ENCODE results near the gene HOXC13. TPM values are rescaled to one million over a fixed set of nuclear protein-coding genes. Genes with fewer than 3 reads are reported as not detected.

Gene HOXC13
- total RNA-seq, 1 experiment from 2014 or later, result not detected

GRCh38 chr12:53985994-53986685 is 47.5 kb downstream of the HOXC13 start:
- Mint-ChIP-seq H3K4me1 (ENCODE audit: low read depth, unreplicated experiment) (peaks cover 22% of the 10 kb centered on the region), H3K27ac (ENCODE audit: unreplicated experiment) (no peak overlapping the region), H3K4me3 (ENCODE audit: low read depth, unreplicated experiment) (peak overlapping the region; percentile 59), H3K9me3 (ENCODE audit: low read depth, unreplicated experiment) (no peaks in the 10 kb centered on the region), H3K27me3 (ENCODE audit: unreplicated experiment) (peaks cover 100% of the 10 kb centered on the region), H3K36me3 (ENCODE audit: insufficient read depth, unreplicated experiment) (peaks cover 28% of the 10 kb centered on the region)
- CTCF ChIA-PET, result interaction anchor here (0.6 to 2.1 kb wide), 4 partner anchors 8 to 222 kb away, joined by 3 to 7 read pairs (median 4); no protein-coding TSS in a partner anchor
- BruUV-seq (replicated peaks), result no TSS peak
- no peak for TF ChIP-seq CTCF (IDR thresholded peaks at IDR 0.05; ENCODE audit: unreplicated experiment)
- DNase-seq, result peak; percentile 51
- intact Hi-C loops (cut with micrococcal nuclease; ENCODE audit: unreplicated experiment), result no loop called here

GRCh38 chr12:53986686-53987483 is 48.3 kb downstream of the HOXC13 start:
- Mint-ChIP-seq H3K9me3 (ENCODE audit: low read depth, unreplicated experiment) (no peaks in the 10 kb centered on the region), H3K27ac (ENCODE audit: unreplicated experiment) (no peak overlapping the region), H3K27me3 (ENCODE audit: unreplicated experiment) (peaks cover 100% of the 10 kb centered on the region), H3K4me3 (ENCODE audit: low read depth, unreplicated experiment) (peak overlapping the region; percentile 59), H3K4me1 (ENCODE audit: low read depth, unreplicated experiment) (peaks cover 22% of the 10 kb centered on the region), H3K36me3 (ENCODE audit: insufficient read depth, unreplicated experiment) (peaks cover 28% of the 10 kb centered on the region)
- CTCF ChIA-PET, result interaction anchor here (2.1 kb wide), 1 partner anchor 215 kb away, joined by 7 read pairs; no protein-coding TSS in a partner anchor
- TF ChIP-seq CTCF (IDR thresholded peaks at IDR 0.05; ENCODE audit: unreplicated experiment), result no peak
- BruUV-seq (replicated peaks), result no TSS peak
- intact Hi-C loops (cut with micrococcal nuclease; ENCODE audit: unreplicated experiment), result no loop called here
- DNase-seq, result no peak

- peaks cover 100% of the 10 kb centered on the region for H3K27me3 Mint-ChIP-seq (ENCODE audit: unreplicated experiment)
- peaks cover 22% of the 10 kb centered on the region for H3K4me1 Mint-ChIP-seq (ENCODE audit: low read depth, unreplicated experiment)
- no TSS peak for BruUV-seq (replicated peaks)
- H3K9me3 Mint-ChIP-seq (ENCODE audit: low read depth, unreplicated experiment), result no peaks in the 10 kb centered on the region
- H3K4me3 Mint-ChIP-seq (ENCODE audit: low read depth, unreplicated experiment), result no peak overlapping the region
- H3K27ac Mint-ChIP-seq (ENCODE audit: unreplicated experiment), result no peak overlapping the region
- TF ChIP-seq CTCF (IDR thresholded peaks at IDR 0.05; ENCODE audit: unreplicated experiment), result no peak
- intact Hi-C loops (cut with micrococcal nuclease; ENCODE audit: unreplicated experiment), result no loop called here
- no peak for DNase-seq
- CTCF ChIA-PET, result interaction anchor here (0.6 to 1.8 kb wide), 5 partner anchors 184 to 1828 kb away, joined by 4 to 6 read pairs (median 4); no protein-coding TSS in a partner anchor
- peaks cover 28% of the 10 kb centered on the region for H3K36me3 Mint-ChIP-seq (ENCODE audit: insufficient read depth, unreplicated experiment)
Measured at GRCh38 chr12:53987787-53988230, 49.2 kb downstream of the HOXC13 start.

- no peak for DNase-seq
- TF ChIP-seq CTCF (IDR thresholded peaks at IDR 0.05; ENCODE audit: unreplicated experiment), result no peak
- Mint-ChIP-seq H3K9me3 (ENCODE audit: low read depth, unreplicated experiment) (no peaks in the 10 kb centered on the region), H3K4me1 (ENCODE audit: low read depth, unreplicated experiment) (peaks cover 24% of the 10 kb centered on the region), H3K36me3 (ENCODE audit: insufficient read depth, unreplicated experiment) (peaks cover 24% of the 10 kb centered on the region), H3K4me3 (ENCODE audit: low read depth, unreplicated experiment) (peak overlapping the region; percentile 10), H3K27me3 (ENCODE audit: unreplicated experiment) (peaks cover 100% of the 10 kb centered on the region), H3K27ac (ENCODE audit: unreplicated experiment) (no peak overlapping the region)
- BruUV-seq (replicated peaks), result no TSS peak
- CTCF ChIA-PET, result interaction anchor here (0.6 to 1.8 kb wide), 4 partner anchors 185 to 231 kb away, joined by 4 to 9 read pairs (median 6); no protein-coding TSS in a partner anchor
- intact Hi-C loops (cut with micrococcal nuclease; ENCODE audit: unreplicated experiment), result loop anchor here (1.0 kb wide), 1 partner anchor 221 kb away; no protein-coding TSS in a partner anchor
Measured at GRCh38 chr12:53988541-53989226, 50.1 kb downstream of the HOXC13 start.

Measured in Calu3 (cell line).